HEK293 (cell line): Measurements from ENCODE around the gene ATF6.

Experiments
- CTCF ChIA-PET: fragments of 350-600 bp; formaldehyde crosslinking; extraction: SDS; loops from one replicate; lab custom pipeline; 2021; ENCODE audit warnings: antibody characterized with exemption; lab: Yijun Ruan, JAX
- POLR2A ChIA-PET: fragments of 300-600 bp; formaldehyde crosslinking; extraction: SDS; loops from one replicate; lab custom pipeline; 2020; ENCODE audit warnings: antibody characterized with exemption, inconsistent platforms; lab: Yijun Ruan, JAX
- H3K27ac ChIP-seq: fragments of 200-500 bp; sonication (Bioruptor generic); 2 replicates; pipeline ENCODE4 v1.5.1; 2014; ENCODE audit warnings: low read depth, low read length, control low read depth, inconsistent platforms; ENCODE audit errors: extremely low read depth
- H3K36me3 ChIP-seq, 2 experiments: fragments of 200-500 bp in 1 of 2; sonication (Bioruptor generic) in 1 of 2; 1 replicate in 1 of 2; 2 replicates in 1 of 2; pipeline ENCODE4 v1.5.1; 2014 to 2017; ENCODE audit warnings: inconsistent platforms in 2 of 2, low read length in 2 of 2; ENCODE audit not compliant: control insufficient read depth in 2 of 2, insufficient read depth in 1 of 2
- H3K4me1 ChIP-seq: fragments of 200-500 bp; sonication (Bioruptor generic); 2 replicates; pipeline ENCODE4 v1.5.1; 2014; ENCODE audit warnings: mild to moderate bottlenecking, low read length, inconsistent platforms; ENCODE audit not compliant: control insufficient read depth, insufficient read depth
- H3K4me3 ChIP-seq: 2 replicates; pipeline ENCODE4 v1.5.1; 2011; ENCODE audit warnings: low read depth, mild to moderate bottlenecking, control low read depth, low read length, moderate library complexity
- H3K9me3 ChIP-seq: fragments of 200-500 bp; sonication (Bioruptor generic); 2 replicates; pipeline ENCODE4 v1.5.1; 2014; ENCODE audit warnings: low read depth, low read length, inconsistent platforms; ENCODE audit not compliant: control insufficient read depth, insufficient read depth
- MYNN ChIP-seq: fragments of 450-650 bp; formaldehyde crosslinking; IDR thresholded peaks from 2 replicates; pipeline ENCODE4 v1.5.1; 2016; ENCODE audit warnings: missing biosample characterization, missing genetic modification characterization, borderline replicate concordance
- PBX3 ChIP-seq: sonication (generic); formaldehyde crosslinking; IDR thresholded peaks from 2 replicates; pipeline ENCODE4 v1.8.1; 2022; ENCODE audit warnings: mild to moderate bottlenecking, moderate library complexity, missing genetic modification reagents
- SCRT2 ChIP-seq: fragments of 450-650 bp; formaldehyde crosslinking; IDR thresholded peaks from 2 replicates; pipeline ENCODE4 v1.5.1; 2016; ENCODE audit warnings: missing biosample characterization, missing genetic modification characterization
- SP2 ChIP-seq: fragments of 450-650 bp; formaldehyde crosslinking; IDR thresholded peaks from 2 replicates; pipeline ENCODE4 v1.5.1; 2016; ENCODE audit warnings: missing biosample characterization, missing genetic modification characterization
- ZBTB10 ChIP-seq: fragments of 450-650 bp; formaldehyde crosslinking; IDR thresholded peaks from 2 replicates; pipeline ENCODE4 v1.5.1; 2016; ENCODE audit warnings: missing biosample characterization, missing genetic modification characterization
- ZBTB21 ChIP-seq: fragments of 450-650 bp; formaldehyde crosslinking; IDR thresholded peaks from 2 replicates; pipeline ENCODE4 v1.5.1; 2017; ENCODE audit warnings: missing biosample characterization, missing genetic modification characterization
- ZFP69B ChIP-seq: fragments of 450-650 bp; formaldehyde crosslinking; IDR thresholded peaks from 2 replicates; pipeline ENCODE4 v1.5.1; 2016; ENCODE audit warnings: missing biosample characterization, missing genetic modification characterization
- ZNF112 ChIP-seq: fragments of 450-650 bp; formaldehyde crosslinking; IDR thresholded peaks from 2 replicates; pipeline ENCODE4 v1.5.0; 2017; ENCODE audit warnings: missing biosample characterization, missing genetic modification characterization
- ZNF121 ChIP-seq: fragments of 450-650 bp; formaldehyde crosslinking; IDR thresholded peaks from 2 replicates; pipeline ENCODE4 v1.5.1; 2016; ENCODE audit warnings: missing biosample characterization, missing genetic modification characterization
- ZNF133 ChIP-seq: fragments of 450-650 bp; formaldehyde crosslinking; IDR thresholded peaks from 2 replicates; pipeline ENCODE4 v1.5.1; 2016; ENCODE audit warnings: missing biosample characterization, missing genetic modification characterization
- ZNF274 ChIP-seq, 2 experiments: fragments of 200-500 bp in 1 of 2; fragments of 450-650 bp in 1 of 2; sonication (Bioruptor generic) in 1 of 2; formaldehyde crosslinking in 1 of 2; IDR thresholded peaks; 2 replicates each; pipeline versions ENCODE4 v1.5.1 to v1.6.1; 2014 to 2016; ENCODE audit warnings: borderline replicate concordance in 1 of 2, inconsistent platforms in 1 of 2, low read length in 1 of 2, missing biosample characterization in 1 of 2, missing genetic modification characterization in 1 of 2
- ZNF335 ChIP-seq: fragments of 450-650 bp; formaldehyde crosslinking; conservative IDR thresholded peaks from 2 replicates; pipeline ENCODE4 v1.5.1; 2016; ENCODE audit warnings: missing biosample characterization, missing genetic modification characterization
- ZNF473 ChIP-seq: fragments of 450-650 bp; formaldehyde crosslinking; IDR thresholded peaks from 2 replicates; pipeline ENCODE4 v1.5.1; 2017; ENCODE audit warnings: missing biosample characterization, missing genetic modification characterization
- ZNF488 ChIP-seq: fragments of 450-650 bp; formaldehyde crosslinking; IDR thresholded peaks from 2 replicates; pipeline ENCODE4 v1.5.1; 2016; ENCODE audit warnings: missing biosample characterization, missing genetic modification characterization
- ZNF580 ChIP-seq: fragments of 450-650 bp; formaldehyde crosslinking; IDR thresholded peaks from 2 replicates; pipeline ENCODE4 v1.5.1; 2016; ENCODE audit warnings: missing biosample characterization, missing genetic modification characterization
- ZNF610 ChIP-seq: fragments of 450-650 bp; formaldehyde crosslinking; IDR thresholded peaks from 2 replicates; pipeline ENCODE4 v1.5.1; 2016; ENCODE audit warnings: missing biosample characterization, missing genetic modification characterization, borderline replicate concordance
- ZNF645 ChIP-seq: fragments of 450-650 bp; formaldehyde crosslinking; IDR thresholded peaks from 2 replicates; pipeline ENCODE4; 2016; ENCODE audit warnings: missing biosample characterization, missing genetic modification characterization
- ZNF670 ChIP-seq: fragments of 450-650 bp; formaldehyde crosslinking; IDR thresholded peaks from 2 replicates; pipeline ENCODE4 v1.5.1; 2016; ENCODE audit warnings: missing biosample characterization, missing genetic modification characterization, low read depth
- ZNF768 ChIP-seq: fragments of 450-650 bp; formaldehyde crosslinking; IDR thresholded peaks from 2 replicates; pipeline ENCODE4 v1.5.1; 2018; ENCODE audit warnings: missing biosample characterization, mild to moderate bottlenecking, missing genetic modification characterization
- ZSCAN30 ChIP-seq: fragments of 450-650 bp; IDR thresholded peaks from 2 replicates; pipeline ENCODE4 v1.5.1; 2018; ENCODE audit warnings: missing biosample characterization, mild to moderate bottlenecking, missing genetic modification characterization, moderate library complexity

Gene ATF6

GRCh38 chr1:161885759-161886158 is 119.6 kb downstream of the ATF6 start (continued):
- no peak for TF ChIP-seq ZBTB10

GRCh38 chr1:161886589-161886988 is 120.5 kb downstream of the ATF6 start:
- TF ChIP-seq ZNF768 (peak; percentile 89; the same call in 1 of the 2 replicates), ZNF670 (tag by site-specific recombination) (no peak), ZNF274 (IDR thresholded peaks at IDR 0.05; ENCODE audit: low read length) (no peak), ZNF274 (tag by site-specific recombination; IDR thresholded peaks at IDR 0.05; ENCODE audit: borderline replicate concordance) (no peak), ZNF121 (tag by site-specific recombination) (no peak), SP2 (tag by site-specific recombination) (no peak), ZNF112 (no peak), ZNF473 (no peak), ZNF335 (tag by site-specific recombination) (no peak), ZNF580 (tag by site-specific recombination) (peak; percentile 70; the same call in 1 of the 2 replicates), ZNF610 (no peak), MYNN (tag by site-specific recombination) (no peak)
- Histone ChIP-seq H3K9me3 (no peaks in the 10 kb centered on the region), H3K27ac (no peak overlapping the region), H3K4me1 (peaks cover 23% of the 10 kb centered on the region), H3K4me3 (no peak overlapping the region), H3K36me3 (peaks cover 0 to 15% of the 10 kb centered on the region in 2 experiments; a peak in 1 of 3 replicates)
- ChIA-PET CTCF (interaction anchor here (1.9 kb wide), 1 partner anchor 94 kb away, joined by 6 read pairs; no protein-coding TSS in a partner anchor), POLR2A (no interaction called here)

- TF ChIP-seq ZNF133: no peak
- TF ChIP-seq PBX3: no peak
- TF ChIP-seq ZNF645 (tag by site-specific recombination): no peak
- no peak for TF ChIP-seq ZNF488 (tag by site-specific recombination)
- no peak for TF ChIP-seq ZSCAN30 (tag by site-specific recombination)
- no peak for TF ChIP-seq ZFP69B (tag by site-specific recombination)
- peak; percentile 59; the same call in 1 of the 2 replicates for TF ChIP-seq SCRT2 (tag by site-specific recombination)
- TF ChIP-seq ZBTB21 (tag by site-specific recombination): no peak
- Histone ChIP-seq H3K36me3 (peaks cover 0 to 15% of the 10 kb centered on the region in 2 experiments; a peak in 1 of 3 replicates), H3K4me1 (peaks cover 21% of the 10 kb centered on the region), H3K27ac (no peak overlapping the region), H3K9me3 (no peaks in the 10 kb centered on the region), H3K4me3 (no peak overlapping the region)
- ChIA-PET CTCF (interaction anchor here (0.6 to 1.9 kb wide), 2 partner anchors 11 to 95 kb away, joined by 3 to 6 read pairs; no protein-coding TSS in a partner anchor), POLR2A (no interaction called here)
Observed at GRCh38 chr1:161887730-161888287, 121.7 kb downstream of the ATF6 start.
